Smooth muscle cell (in vitro differentiated cells): Measurements from ENCODE around the gene KLHL29. TPM values are rescaled to one million over a fixed set of nuclear protein-coding genes. Genes with fewer than 3 reads are reported as not detected.

Experiments used
- DNase-seq: peaks from one replicate; lab custom pipeline; 2025; ENCODE audit not compliant: unreplicated experiment; lab: John Stamatoyannopoulos, UW
- H2AFZ ChIP-seq: fragments of 200-600 bp; sonication (generic); 2 replicates; pipeline ENCODE4 v1.6.0; 2016; ENCODE audit warnings: antibody characterized with exemption, low read depth, mild to moderate bottlenecking
- H3F3A ChIP-seq: fragments of 200-600 bp; sonication (generic); 2 replicates; pipeline ENCODE4 v1.6.0; 2017; ENCODE audit warnings: antibody characterized with exemption, low read depth
- H3K27ac ChIP-seq: fragments of 200-600 bp; sonication (generic); 2 replicates; pipeline ENCODE4 v1.5.1; 2016; ENCODE audit warnings: low read depth, mild to moderate bottlenecking
- H3K27me3 ChIP-seq: fragments of 200-600 bp; sonication (generic); 2 replicates; pipeline ENCODE4 v1.6.1; 2016; ENCODE audit warnings: low read depth, mild to moderate bottlenecking
- H3K36me3 ChIP-seq: fragments of 200-600 bp; sonication (generic); 2 replicates; pipeline ENCODE4 v1.5.1; 2016; ENCODE audit warnings: low read depth
- H3K4me1 ChIP-seq: fragments of 200-600 bp; sonication (generic); 2 replicates; pipeline ENCODE4 v1.5.1; 2016; ENCODE audit warnings: low read depth
- H3K4me2 ChIP-seq: fragments of 200-600 bp; sonication (generic); 2 replicates; pipeline ENCODE4 v1.6.0; 2016; ENCODE audit warnings: mild to moderate bottlenecking
- H3K4me3 ChIP-seq: fragments of 200-600 bp; sonication (generic); 2 replicates; pipeline ENCODE4 v1.5.1; 2016; ENCODE audit warnings: mild to moderate bottlenecking
- H3K79me2 ChIP-seq: fragments of 200-600 bp; sonication (generic); 2 replicates; pipeline ENCODE4 v1.6.0; 2016; ENCODE audit warnings: low read depth, mild to moderate bottlenecking
- H3K9ac ChIP-seq: fragments of 200-600 bp; sonication (generic); 2 replicates; pipeline ENCODE4 v1.6.0; 2016; ENCODE audit warnings: low read depth
- H3K9me3 ChIP-seq: fragments of 200-600 bp; sonication (generic); replicated peaks from 2 replicates; pipeline ENCODE4 v1.5.1; 2016; ENCODE audit warnings: low read depth
- H4K20me1 ChIP-seq: fragments of 200-600 bp; sonication (generic); 2 replicates; pipeline ENCODE4 v1.6.0; 2016; ENCODE audit warnings: low read depth
- CTCF ChIP-seq: fragments of 200-600 bp; sonication (generic); IDR thresholded peaks from 2 replicates; pipeline ENCODE4 v1.5.1; 2017; ENCODE audit warnings: borderline replicate concordance, mild to moderate bottlenecking, antibody characterized with exemption; ENCODE audit not compliant: insufficient read depth, poor library complexity, severe bottlenecking
- WGBS: methylation state at CpG from one replicate; pipeline ENCODE4 v1.1.7; 2016; ENCODE audit warnings: low lambda C conversion rate; 5-methylcytosine and 5-hydroxymethylcytosine counted together
- polyA plus RNA-seq: library from polyadenylated mRNA; unstranded; fragments of >200 nt; fragmentation: Nextera tagmentation; extraction: Ambion mirVana; gene quantifications from 2 replicates; pipeline ENCODE4 v1.2.1, GENCODE V29; 2016
- total RNA-seq: library from RNA; depleted of rRNA; stranded (reverse); fragments of >200 nt; gene quantifications from 2 replicates; pipeline ENCODE4 v1.2.3, GENCODE V29; 2014

KLHL29 gene
- total and polyA plus RNA-seq, 2 experiments from 2014 or later = 3.1 to 6.6 TPM

GRCh38 chr2:23435250-23436035 lies 50.5 kb downstream of the KLHL29 start:
- peak overlapping the region; percentile 52 for H3K27ac ChIP-seq
- H2AFZ ChIP-seq = no peak overlapping the region
- peaks cover 2% of the 10 kb centered on the region for H3K79me2 ChIP-seq
- peaks cover 4% of the 10 kb centered on the region for H4K20me1 ChIP-seq
- H3F3A ChIP-seq = peaks cover 2% of the 10 kb centered on the region
- no peaks in the 10 kb centered on the region for H3K27me3 ChIP-seq
- 82% methylated on average over 9 of the region's 9 CpGs for WGBS
- H3K9ac ChIP-seq = no peak overlapping the region
- DNase-seq = no peak
- peaks cover 4% of the 10 kb centered on the region for H3K4me1 ChIP-seq
- H3K36me3 ChIP-seq = no peaks in the 10 kb centered on the region
- no peak overlapping the region for H3K4me2 ChIP-seq
- no peaks in the 10 kb centered on the region for H3K9me3 ChIP-seq
- no peak overlapping the region for H3K4me3 ChIP-seq
- TF ChIP-seq CTCF = no peak

GRCh38 chr2:23436346-23437098 lies 51.5 kb downstream of the KLHL29 start:
- H3K79me2 ChIP-seq = peaks cover 2% of the 10 kb centered on the region
- H3K36me3 ChIP-seq = no peaks in the 10 kb centered on the region
- no peaks in the 10 kb centered on the region for H4K20me1 ChIP-seq
- peaks cover 2% of the 10 kb centered on the region for H3K9me3 ChIP-seq
- H2AFZ ChIP-seq = no peak overlapping the region
- TF ChIP-seq CTCF = no peak
- WGBS = 36% methylated on average over 16 of the region's 16 CpGs
- H3F3A ChIP-seq = no peaks in the 10 kb centered on the region
- peak overlapping the region; percentile 52 for H3K27ac ChIP-seq
- H3K4me2 ChIP-seq = peak overlapping the region; percentile 5
- H3K9ac ChIP-seq = no peak overlapping the region
- H3K4me1 ChIP-seq = peaks cover 4% of the 10 kb centered on the region
- no peak for DNase-seq
- H3K27me3 ChIP-seq = no peaks in the 10 kb centered on the region
- no peak overlapping the region for H3K4me3 ChIP-seq

DNA sequence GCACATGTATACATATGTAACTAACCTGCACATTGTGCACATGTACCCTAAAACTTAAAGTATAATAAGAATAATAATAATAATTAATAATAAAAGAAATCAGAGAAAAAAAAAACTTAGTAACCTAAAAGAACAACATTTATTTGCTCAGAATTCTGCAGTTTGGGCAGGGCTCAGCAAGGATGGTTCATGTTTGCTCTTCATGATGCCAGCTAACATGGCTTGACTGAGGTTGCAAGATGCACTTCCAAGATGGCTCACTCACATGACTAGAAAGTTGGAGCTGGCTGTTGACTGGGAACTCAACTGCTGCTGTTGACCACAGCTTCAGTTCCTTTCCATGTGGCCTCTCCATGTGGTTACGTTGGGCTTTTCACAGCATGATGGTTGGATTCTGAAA lies 56.4 kb downstream of the KLHL29 start:
- H3K4me2 ChIP-seq = no peak overlapping the region
- H2AFZ ChIP-seq = no peak overlapping the region
- H3K9ac ChIP-seq = no peak overlapping the region
- H3K79me2 ChIP-seq = no peaks in the 10 kb centered on the region
- H3K4me1 ChIP-seq = peaks cover 2% of the 10 kb centered on the region
- no peaks in the 10 kb centered on the region for H3K36me3 ChIP-seq
- H4K20me1 ChIP-seq = no peaks in the 10 kb centered on the region
- peaks cover 4% of the 10 kb centered on the region for H3K9me3 ChIP-seq
- H3K27me3 ChIP-seq = no peaks in the 10 kb centered on the region
- H3F3A ChIP-seq = peaks cover 5% of the 10 kb centered on the region
- H3K4me3 ChIP-seq = no peak overlapping the region
- H3K27ac ChIP-seq = no peak overlapping the region
- no peak for TF ChIP-seq CTCF
- 96% methylated on average over 1 of the region's 1 CpG for WGBS
- DNase-seq = no peak
